GM21786 (cell line): ENCODE measurements around the gene HDAC7.
"Not testable (repeated sequence)": the region's sequence is repeated elsewhere in the genome, so short reads cannot be mapped to it uniquely, and the experiment has no call there.

ENCODE experiments used
- ATAC-seq: cut with Tn5 transposase; IDR thresholded peaks from one replicate; pipeline ENCODE4 v1.9.1; 2021; ENCODE audit not compliant: unreplicated experiment

HDAC7 gene

GRCh38 chr12:47850153-47851084, 30.7 kb upstream of the HDAC7 start:
- ATAC-seq: no peak

- no peak for ATAC-seq
These were observed 29.6 kb upstream of the HDAC7 start for GRCh38 chr12:47849261-47849660.

- no peak for ATAC-seq
These were observed 29.1 kb upstream of the HDAC7 start for GRCh38 chr12:47848853-47849252.

- no peak for ATAC-seq
These were observed 26.7 kb upstream of the HDAC7 start for GRCh38 chr12:47846294-47846996.

- ATAC-seq: no peak
These were observed 25.4 kb upstream of the HDAC7 start for GRCh38 chr12:47845081-47845480.

GRCh38 chr12:47844264-47845019, 24.7 kb upstream of the HDAC7 start:
- no peak for ATAC-seq

- no peak for ATAC-seq
These were observed 23.7 kb upstream of the HDAC7 start for GRCh38 chr12:47843226-47843980.

GRCh38 chr12:47842543-47842942, 22.8 kb upstream of the HDAC7 start:
- ATAC-seq: not testable (repeated sequence)

- ATAC-seq: no peak
These were observed 22.2 kb upstream of the HDAC7 start for GRCh38 chr12:47841910-47842309.

- ATAC-seq: no peak
These were observed 21.8 kb upstream of the HDAC7 start for GRCh38 chr12:47841501-47841900.

- ATAC-seq: no peak
These were observed 20.9 kb upstream of the HDAC7 start for GRCh38 chr12:47840571-47840970.

GRCh38 chr12:47839214-47839876, 19.6 kb upstream of the HDAC7 start:
- no peak for ATAC-seq

GRCh38 chr12:47838286-47838931, 18.7 kb upstream of the HDAC7 start:
- ATAC-seq: no peak

GRCh38 chr12:47837190-47838171, 17.8 kb upstream of the HDAC7 start:
- no peak for ATAC-seq

GRCh38 chr12:47835831-47836155, 16.1 kb upstream of the HDAC7 start:
- no peak for ATAC-seq

GRCh38 chr12:47835006-47835830, 15.5 kb upstream of the HDAC7 start:
- no peak for ATAC-seq

GRCh38 chr12:47834199-47834903, 14.6 kb upstream of the HDAC7 start:
- no peak for ATAC-seq
